IMR-90 (cell line): ENCODE data around the gene MALT1. TPM values are rescaled to one million over a fixed set of nuclear protein-coding genes. Genes with fewer than 3 reads are reported as not detected.
A peak's percentile ranks its signal among the peaks of the same experiment; 100 is the strongest.

ENCODE experiments used
- ATAC-seq: fragments of 200-7000 bp; cut with Tn5 transposase; 2 replicates; pipeline ENCODE4 v1.9.1; 2020; ENCODE audit warnings: low read depth, mild to moderate bottlenecking, moderate library complexity
- BruUV-seq: library from RNA; stranded (reverse); fragments of 400-500 nt; replicated peaks from 2 replicates; lab custom pipeline; 2021; lab: Mats Ljungman, UMichigan
- CTCF ChIA-PET: fragments of 300-600 bp; formaldehyde crosslinking; extraction: SDS; loops from one replicate; lab custom pipeline; 2021; ENCODE audit warnings: antibody characterized with exemption; lab: Yijun Ruan, JAX
- POLR2A ChIA-PET: fragments of 300-600 bp; sonication (Branson Sonifier 250); formaldehyde crosslinking; loops from one replicate; lab custom pipeline; 2022; ENCODE audit warnings: antibody characterized with exemption; ENCODE audit not compliant: unreplicated experiment; lab: Charles Lee
- DNase-seq: peaks from one replicate; pipeline ENCODE4 v3.0.0; 2013
- H2AFZ ChIP-seq: replicated peaks from 2 replicates; pipeline ENCODE3; 2013; ENCODE audit warnings: low read length, mild to moderate bottlenecking; ENCODE audit not compliant: poor library complexity
- H2AK5ac ChIP-seq: 2 replicates; pipeline ENCODE4 v1.6.1; 2013; ENCODE audit warnings: low read depth, low read length, inconsistent platforms
- H2AK9ac ChIP-seq: replicated peaks from 2 replicates; pipeline ENCODE3; 2013; ENCODE audit warnings: mild to moderate bottlenecking, low read depth, low read length, moderate library complexity; ENCODE audit not compliant: poor library complexity
- H2BK120ac ChIP-seq: 2 replicates; pipeline ENCODE4 v1.6.1; 2013; ENCODE audit warnings: low read depth, low read length, inconsistent platforms
- H2BK15ac ChIP-seq: 3 replicates; pipeline ENCODE4 v1.6.1; 2013; ENCODE audit warnings: low read depth, low read length, inconsistent platforms
- H2BK20ac ChIP-seq: 2 replicates; pipeline ENCODE4 v1.6.1; 2013; ENCODE audit warnings: low read depth, mild to moderate bottlenecking, inconsistent platforms, low read length, moderate library complexity
- H2BK5ac ChIP-seq: 2 replicates; pipeline ENCODE4 v1.6.1; 2013; ENCODE audit warnings: mild to moderate bottlenecking, low read depth, low read length, inconsistent platforms; ENCODE audit not compliant: poor library complexity, severe bottlenecking
- H3K14ac ChIP-seq: replicated peaks from 2 replicates; pipeline ENCODE4 v1.6.1; 2013; ENCODE audit warnings: low read depth, low read length, inconsistent platforms
- H3K18ac ChIP-seq: 2 replicates; pipeline ENCODE4 v1.6.1; 2013; ENCODE audit warnings: low read depth, low read length, control low read depth
- H3K23ac ChIP-seq: 2 replicates; pipeline ENCODE4 v1.6.1; 2013; ENCODE audit warnings: low read depth, low read length, inconsistent platforms
- H3K27ac ChIP-seq: 2 replicates; pipeline ENCODE4 v1.5.1; 2013; ENCODE audit warnings: mild to moderate bottlenecking, control low read depth, low read length; ENCODE audit not compliant: insufficient read depth
- H3K27me3 ChIP-seq: 2 replicates; pipeline ENCODE4 v1.6.1; 2013; ENCODE audit warnings: low read length; ENCODE audit not compliant: control insufficient read depth, insufficient read depth
- H3K36me3 ChIP-seq: 2 replicates; pipeline ENCODE4 v1.6.1; 2013; ENCODE audit warnings: low read length, mixed read lengths; ENCODE audit not compliant: control insufficient read depth, insufficient read depth
- H3K4ac ChIP-seq: 2 replicates; pipeline ENCODE4 v1.6.1; 2013; ENCODE audit warnings: low read depth, low read length, inconsistent platforms
- H3K4me1 ChIP-seq: 2 replicates; pipeline ENCODE4 v1.6.1; 2013; ENCODE audit warnings: low read length, mixed read lengths; ENCODE audit not compliant: control insufficient read depth, insufficient read depth
- H3K4me2 ChIP-seq: 2 replicates; pipeline ENCODE4 v1.6.1; 2013; ENCODE audit warnings: low read depth, mild to moderate bottlenecking, control low read depth, low read length, moderate library complexity
- H3K4me3 ChIP-seq: 2 replicates; pipeline ENCODE4 v1.5.1; 2013; ENCODE audit warnings: low read depth, mild to moderate bottlenecking, control low read depth, low read length, moderate library complexity; ENCODE audit not compliant: insufficient read depth
- H3K56ac ChIP-seq: 2 replicates; pipeline ENCODE4 v1.6.1; 2013; ENCODE audit warnings: low read length, inconsistent platforms; ENCODE audit not compliant: insufficient read depth; ENCODE audit errors: extremely low read depth
- H3K79me1 ChIP-seq, 2 experiments: 2 replicates each; pipeline ENCODE4 v1.6.1; 2013; ENCODE audit warnings: low read length in 2 of 2, inconsistent platforms in 1 of 2, low read depth in 1 of 2
- H3K9ac ChIP-seq: 2 replicates; pipeline ENCODE4 v1.6.1; 2013; ENCODE audit warnings: low read depth, low read length, control low read depth
- H3K9me1 ChIP-seq: 2 replicates; pipeline ENCODE4 v1.6.1; 2013; ENCODE audit warnings: low read length, inconsistent platforms; ENCODE audit not compliant: insufficient read depth
- H3K9me3 ChIP-seq: 2 replicates; pipeline ENCODE4 v1.6.1; 2013; ENCODE audit warnings: low read length; ENCODE audit not compliant: control insufficient read depth, insufficient read depth
- H4K20me1 ChIP-seq: 2 replicates; pipeline ENCODE4 v1.6.1; 2013; ENCODE audit warnings: low read length, inconsistent platforms; ENCODE audit not compliant: insufficient read depth
- H4K5ac ChIP-seq: 2 replicates; pipeline ENCODE4 v1.6.1; 2013; ENCODE audit warnings: mild to moderate bottlenecking, low read depth, low read length, control low read depth
- H4K8ac ChIP-seq, 2 experiments: 2 replicates each; pipeline ENCODE4 v1.6.1; 2013; ENCODE audit warnings: low read depth in 2 of 2, low read length in 2 of 2, control low read depth in 1 of 2, inconsistent platforms in 1 of 2
- H4K91ac ChIP-seq: 2 replicates; pipeline ENCODE4 v1.6.1; 2013; ENCODE audit warnings: low read depth, low read length, inconsistent platforms; ENCODE audit not compliant: insufficient read depth
- BHLHE40 ChIP-seq: fragments of 150-350 bp; IDR thresholded peaks from 2 replicates; pipeline ENCODE4 v1.6.1; 2016; ENCODE audit warnings: mild to moderate bottlenecking, low read depth, low read length
- CEBPB ChIP-seq: IDR thresholded peaks from 2 replicates; pipeline ENCODE4 v1.6.1; 2012; ENCODE audit warnings: low read depth, low read length, improper control_type of control experiment
- CHD1 ChIP-seq: IDR thresholded peaks from 2 replicates; pipeline ENCODE4 v1.6.1; 2012; ENCODE audit warnings: low read depth, low read length, improper control_type of control experiment
- FOS ChIP-seq: fragments of 150-350 bp; IDR thresholded peaks from 2 replicates; pipeline ENCODE4 v1.6.1; 2016; ENCODE audit warnings: low read depth, low read length
- MAFK ChIP-seq: IDR thresholded peaks from 2 replicates; pipeline ENCODE4 v1.6.1; 2012; ENCODE audit warnings: low read depth, low read length, improper control_type of control experiment
- MAZ ChIP-seq: IDR thresholded peaks from 2 replicates; pipeline ENCODE4 v1.6.1; 2012; ENCODE audit warnings: low read depth, mild to moderate bottlenecking, low read length, improper control_type of control experiment, moderate library complexity, borderline replicate concordance
- MXI1 ChIP-seq: IDR thresholded peaks from 2 replicates; pipeline ENCODE4 v1.6.1; 2012; ENCODE audit warnings: low read depth, mild to moderate bottlenecking, low read length, moderate library complexity, borderline replicate concordance
- NFE2L2 ChIP-seq: fragments of 150-350 bp; IDR thresholded peaks from 2 replicates; pipeline ENCODE4 v1.6.1; 2016; ENCODE audit warnings: low read depth, mild to moderate bottlenecking, low read length
- POLR2A ChIP-seq: IDR thresholded peaks from 2 replicates; pipeline ENCODE4 v1.6.1; 2012; ENCODE audit warnings: mild to moderate bottlenecking, low read depth, low read length
- RAD21 ChIP-seq: IDR thresholded peaks from 2 replicates; pipeline ENCODE4 v1.6.1; 2012; ENCODE audit warnings: low read length, improper control_type of control experiment
- RCOR1 ChIP-seq: IDR thresholded peaks from 2 replicates; pipeline ENCODE4 v1.6.1; 2012; ENCODE audit warnings: mild to moderate bottlenecking, low read length, improper control_type of control experiment; ENCODE audit not compliant: insufficient replicate concordance
- RFX5 ChIP-seq: IDR thresholded peaks from 2 replicates; pipeline ENCODE4 v1.8.0; 2012; ENCODE audit warnings: low read depth, mild to moderate bottlenecking, low read length, moderate library complexity
- SMC3 ChIP-seq: fragments of 150-350 bp; IDR thresholded peaks from 2 replicates; pipeline ENCODE4 v1.6.1; 2016; ENCODE audit warnings: low read depth, mild to moderate bottlenecking, antibody characterized with exemption, low read length, moderate library complexity
- WGBS, 2 experiments: methylation state at CpG; one replicate each; pipeline versions ENCODE4 v1.1.5 to v1.1.7; 2013; ENCODE audit warnings: missing lambda C conversion rate in 2 of 2; ENCODE audit not compliant: insufficient read length in 1 of 2; ENCODE audit errors: extremely low coverage in 2 of 2; 5-methylcytosine and 5-hydroxymethylcytosine counted together
- dilution Hi-C: fragments of 300-500 bp; cut with HindIII; formaldehyde crosslinking; loops from one replicate; pipeline ENCODE4 v1.14.3; 2018; ENCODE audit warnings: low sequenced_read_pairs; ENCODE audit not compliant: unreplicated experiment
- in situ Hi-C: fragments of 300-500 bp; cut with MboI; formaldehyde crosslinking; loops from 3 replicates; pipeline ENCODE4 v1.14.3; 2019; ENCODE audit warnings: low sequenced_read_pairs, inconsistent platforms, mixed read lengths
- intact Hi-C: fragments of 100-400 bp; cut with micrococcal nuclease; formaldehyde crosslinking; loops from 2 replicates; pipeline ENCODE4 v1.10.0; 2022
- polyA plus RNA-seq, 3 experiments: library from polyadenylated mRNA; depleted of rRNA; stranded (reverse); fragments of >200 nt; gene quantifications; 2 replicates each; pipeline ENCODE4 v1.2.3, GENCODE V29; 2012; ENCODE audit warnings: low replicate concordance in 1 of 3
- total RNA-seq: library from RNA; depleted of rRNA; stranded (reverse); fragments of >200 nt; gene quantifications from 2 replicates; pipeline ENCODE4 v1.2.3, GENCODE V29; 2012
- TF ChIP-seq, protein P1 (sequence below): conservative IDR thresholded peaks from 2 replicates; pipeline ENCODE4 v1.5.1; 2012; ENCODE audit warnings: mild to moderate bottlenecking, low read depth, low read length, improper control_type of control experiment
- TF ChIP-seq, protein P2 (sequence below): fragments of 150-350 bp; IDR thresholded peaks from 2 replicates; pipeline ENCODE4 v1.6.1; 2016; ENCODE audit warnings: low read depth, mild to moderate bottlenecking, low read length, moderate library complexity, borderline replicate concordance
- TF ChIP-seq, protein P3 (sequence below): fragments of 150-350 bp; IDR thresholded peaks from 2 replicates; pipeline ENCODE4 v1.6.1; 2017; ENCODE audit warnings: mild to moderate bottlenecking, antibody characterized with exemption, low read length, low read depth

The MALT1 gene
- total and polyA plus RNA-seq, 2 of the 4 experiments (the other 2 are of a cell fraction) = 8.3 to 25.3 TPM

DNA sequence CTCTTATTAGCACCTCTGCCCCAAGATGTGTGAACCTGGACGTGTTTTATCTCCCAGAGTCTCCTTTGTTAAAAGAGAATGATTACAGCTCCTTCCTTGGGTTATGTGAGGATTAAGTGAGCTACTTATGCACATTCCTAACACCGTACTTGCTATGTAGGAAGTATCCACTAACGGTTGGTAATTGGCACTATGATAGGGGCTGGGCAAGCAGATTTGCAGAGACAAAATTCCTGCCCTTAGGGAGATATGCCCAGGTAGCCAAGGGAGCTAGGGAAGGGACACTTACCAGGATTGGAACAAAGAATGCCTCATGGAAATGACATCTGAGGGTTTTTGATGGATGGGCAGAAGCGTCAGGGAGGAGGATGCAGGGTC lies 30.8 kb upstream of the MALT1 start:
- no peak overlapping the region for H2AFZ ChIP-seq

More for the DNA sequence above, 30.8 kb upstream of the MALT1 start:
- CTCF ChIA-PET = no interaction called here
- Histone ChIP-seq H2AK5ac (peak overlapping the region; percentile 35; the same call in 1 of the 2 replicates), H3K23ac (peak overlapping the region; percentile 44; the same call in 1 of the 2 replicates), H2BK5ac (no peak overlapping the region), H3K18ac (peak overlapping the region; percentile 53; the same call in 1 of the 2 replicates), H3K27ac (no peak overlapping the region), H3K9ac (no peak overlapping the region), H4K91ac (peak overlapping the region; percentile 10), H3K36me3 (no peaks in the 10 kb centered on the region), H4K5ac (no peak overlapping the region; the same call in 1 of the 2 replicates), H2AK9ac (peak overlapping the region; percentile 30), H3K4ac (peak overlapping the region; percentile 70), H3K14ac (peak overlapping the region; percentile 79), H4K8ac (peak overlapping the region in 1 of 2 experiments; percentile 3; a peak in 2 of 4 replicates), H3K9me3 (no peaks in the 10 kb centered on the region), H3K4me1 (peaks cover 11% of the 10 kb centered on the region), H3K79me1 (0 out of 4 replicates have a peak, but pooled peaks cover 0 to 2% of the 10 kb centered on the region in 2 experiments), H3K4me2 (no peak overlapping the region), H3K4me3 (no peak overlapping the region), H3K56ac (no peak overlapping the region), H4K20me1 (no peaks in the 10 kb centered on the region), H2BK15ac (no peak overlapping the region), H3K9me1 (peaks cover 5% of the 10 kb centered on the region), H2BK20ac (peak overlapping the region; percentile 82), H3K27me3 (no peaks in the 10 kb centered on the region), H2BK120ac (peak overlapping the region; percentile 60)
- POLR2A ChIA-PET = no interaction called here
- BruUV-seq = no TSS peak
- dilution Hi-C loops = no loop called here
- ATAC-seq (no peak), DNase-seq (no peak)
- TF ChIP-seq RCOR1 = no peak
- TF ChIP-seq, protein P1, sequence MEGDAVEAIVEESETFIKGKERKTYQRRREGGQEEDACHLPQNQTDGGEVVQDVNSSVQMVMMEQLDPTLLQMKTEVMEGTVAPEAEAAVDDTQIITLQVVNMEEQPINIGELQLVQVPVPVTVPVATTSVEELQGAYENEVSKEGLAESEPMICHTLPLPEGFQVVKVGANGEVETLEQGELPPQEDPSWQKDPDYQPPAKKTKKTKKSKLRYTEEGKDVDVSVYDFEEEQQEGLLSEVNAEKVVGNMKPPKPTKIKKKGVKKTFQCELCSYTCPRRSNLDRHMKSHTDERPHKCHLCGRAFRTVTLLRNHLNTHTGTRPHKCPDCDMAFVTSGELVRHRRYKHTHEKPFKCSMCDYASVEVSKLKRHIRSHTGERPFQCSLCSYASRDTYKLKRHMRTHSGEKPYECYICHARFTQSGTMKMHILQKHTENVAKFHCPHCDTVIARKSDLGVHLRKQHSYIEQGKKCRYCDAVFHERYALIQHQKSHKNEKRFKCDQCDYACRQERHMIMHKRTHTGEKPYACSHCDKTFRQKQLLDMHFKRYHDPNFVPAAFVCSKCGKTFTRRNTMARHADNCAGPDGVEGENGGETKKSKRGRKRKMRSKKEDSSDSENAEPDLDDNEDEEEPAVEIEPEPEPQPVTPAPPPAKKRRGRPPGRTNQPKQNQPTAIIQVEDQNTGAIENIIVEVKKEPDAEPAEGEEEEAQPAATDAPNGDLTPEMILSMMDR = no peak
- TF ChIP-seq, protein P2, sequence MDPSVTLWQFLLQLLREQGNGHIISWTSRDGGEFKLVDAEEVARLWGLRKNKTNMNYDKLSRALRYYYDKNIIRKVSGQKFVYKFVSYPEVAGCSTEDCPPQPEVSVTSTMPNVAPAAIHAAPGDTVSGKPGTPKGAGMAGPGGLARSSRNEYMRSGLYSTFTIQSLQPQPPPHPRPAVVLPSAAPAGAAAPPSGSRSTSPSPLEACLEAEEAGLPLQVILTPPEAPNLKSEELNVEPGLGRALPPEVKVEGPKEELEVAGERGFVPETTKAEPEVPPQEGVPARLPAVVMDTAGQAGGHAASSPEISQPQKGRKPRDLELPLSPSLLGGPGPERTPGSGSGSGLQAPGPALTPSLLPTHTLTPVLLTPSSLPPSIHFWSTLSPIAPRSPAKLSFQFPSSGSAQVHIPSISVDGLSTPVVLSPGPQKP = no peak
- TF ChIP-seq MXI1 = no peak
- no peak for TF ChIP-seq RAD21
- no peak for TF ChIP-seq POLR2A
- TF ChIP-seq, protein P3, sequence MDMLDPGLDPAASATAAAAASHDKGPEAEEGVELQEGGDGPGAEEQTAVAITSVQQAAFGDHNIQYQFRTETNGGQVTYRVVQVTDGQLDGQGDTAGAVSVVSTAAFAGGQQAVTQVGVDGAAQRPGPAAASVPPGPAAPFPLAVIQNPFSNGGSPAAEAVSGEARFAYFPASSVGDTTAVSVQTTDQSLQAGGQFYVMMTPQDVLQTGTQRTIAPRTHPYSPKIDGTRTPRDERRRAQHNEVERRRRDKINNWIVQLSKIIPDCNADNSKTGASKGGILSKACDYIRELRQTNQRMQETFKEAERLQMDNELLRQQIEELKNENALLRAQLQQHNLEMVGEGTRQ = no peak
- TF ChIP-seq CHD1 = no peak
- no peak for TF ChIP-seq BHLHE40
- TF ChIP-seq NFE2L2 = no peak
- TF ChIP-seq MAFK = no peak
- TF ChIP-seq CEBPB = no peak
- TF ChIP-seq SMC3 = no peak
- no peak for TF ChIP-seq MAZ
- no peak for TF ChIP-seq RFX5
- no peak for TF ChIP-seq FOS
- in situ Hi-C loops = no loop called here
- WGBS, 2 experiments = 65% methylated on average over 2 of the region's 4 CpGs; no CpG with 5 or more reads in 1 of the 2 experiments
- intact Hi-C loops = no loop called here
